K562 (cell line): ENCODE data around the gene SENP3. TPM values are rescaled to one million over a fixed set of nuclear protein-coding genes. Genes with fewer than 3 reads are reported as not detected.

Experiments used
- BCOR ChIP-seq: fragments of 450-650 bp; IDR thresholded peaks from 2 replicates; pipeline ENCODE4 v1.6.1; 2016
- FOXM1 ChIP-seq, 2 experiments: fragments of 450-650 bp in 1 of 2; sonication (generic) in 1 of 2; formaldehyde crosslinking in 1 of 2; IDR thresholded peaks; 2 replicates each; pipeline versions ENCODE4 v1.6.1 to v1.9.0; 2017 to 2022; ENCODE audit warnings: low read depth in 2 of 2, mild to moderate bottlenecking in 2 of 2, missing genetic modification reagents in 1 of 2, moderate library complexity in 1 of 2
- NKRF ChIP-seq: fragments of 450-650 bp; IDR thresholded peaks from 2 replicates; pipeline ENCODE4 v1.6.1; 2016; ENCODE audit warnings: borderline replicate concordance
- PHB2 ChIP-seq: fragments of 450-650 bp; IDR thresholded peaks from 2 replicates; pipeline ENCODE4 v1.6.1; 2017; ENCODE audit warnings: low read depth
- POLR2B ChIP-seq: fragments of 450-650 bp; IDR thresholded peaks from 2 replicates; pipeline ENCODE4 v1.6.1; 2018; ENCODE audit warnings: low read depth; ENCODE audit not compliant: partially characterized antibody
- RAD21 ChIP-seq, 2 experiments: fragments of 250-450 bp in 1 of 2; fragments of 450-650 bp in 1 of 2; sonication (Bioruptor Pico) in 1 of 2; formaldehyde crosslinking in 1 of 2; IDR thresholded peaks in 1 of 2; conservative IDR thresholded peaks in 1 of 2; 2 replicates each; pipeline versions ENCODE4 v1.4.0 to v1.8.0; 2020 to 2022; ENCODE audit warnings: mild to moderate bottlenecking in 2 of 2, moderate library complexity in 1 of 2
- RBM25 ChIP-seq: fragments of 200-400 bp; formaldehyde crosslinking; IDR thresholded peaks from 2 replicates; pipeline ENCODE4 v1.6.1; 2018; ENCODE audit warnings: low read length, low read depth, moderate library complexity; ENCODE audit not compliant: severe bottlenecking
- RUNX1 ChIP-seq: sonication (generic); IDR thresholded peaks from 2 replicates; pipeline ENCODE4 v1.6.1; 2016; ENCODE audit warnings: antibody characterized with exemption, low read depth
- SLC30A9 ChIP-seq: fragments of 250-450 bp; sonication (Bioruptor Pico); IDR thresholded peaks from 2 replicates; pipeline ENCODE4 v1.8.0; 2022; ENCODE audit warnings: mild to moderate bottlenecking, moderate library complexity
- WHSC1 ChIP-seq: IDR thresholded peaks from one replicate; pipeline ENCODE4 v1.6.1; 2012; ENCODE audit warnings: low read length, control low read depth, inconsistent platforms
- XRCC3 ChIP-seq: fragments of 450-650 bp; IDR thresholded peaks from 2 replicates; pipeline ENCODE4 v1.6.1; 2017; ENCODE audit warnings: mild to moderate bottlenecking, moderate library complexity
- ZNF197 ChIP-seq: fragments of 200-800 bp; sonication (Bioruptor generic); IDR thresholded peaks from 2 replicates; pipeline ENCODE4 v1.6.1; 2016; ENCODE audit warnings: low read depth, missing genetic modification characterization, missing compliant biosample characterization
- ZNF347 ChIP-seq: fragments of 450-650 bp; formaldehyde crosslinking; IDR thresholded peaks from 2 replicates; pipeline ENCODE4 v1.4.0; 2020; ENCODE audit warnings: low read depth, mild to moderate bottlenecking, moderate library complexity
- polyA plus RNA-seq, 8 experiments: library from polyadenylated mRNA; depleted of rRNA in 4 of 8; stranded (reverse) in 5 of 8; unstranded in 3 of 8; fragments of >200 nt; fragmentation: Nextera tagmentation in 2 of 8; fragmentation: Illumina TruSeq in 1 of 8; extraction: Ambion mirVana in 2 of 8; extraction: Trizol in 1 of 8; gene quantifications; 2 replicates each; pipeline versions ENCODE4 v1.2.1 to v1.2.3, GENCODE V29; 2011 to 2014; ENCODE audit warnings: inconsistent platforms in 1 of 8, missing spikeins in 1 of 8
- total RNA-seq, 7 experiments: library from RNA; depleted of rRNA in 6 of 7; stranded (reverse); fragments of >200 nt in 6 of 7; fragmentation: Illumina TruSeq in 2 of 7; extraction: Trizol in 2 of 7; gene quantifications; 2 replicates each; pipeline versions ENCODE4 v1.2.1 to v1.2.3, GENCODE V29; 2011 to 2021; ENCODE audit warnings: low replicate concordance in 1 of 7
- TF ChIP-seq, protein P1 (sequence below), 2 experiments: fragments of 450-650 bp; IDR thresholded peaks; 2 replicates each; pipeline ENCODE4 v1.6.1; 2016; ENCODE audit warnings: mild to moderate bottlenecking in 2 of 2, borderline replicate concordance in 1 of 2, low read depth in 1 of 2, moderate library complexity in 1 of 2

Gene SENP3
- total and polyA plus RNA-seq, 9 of the 15 experiments (the other 6 are each of a cell fraction or from before 2014, with no cell fraction given), result 0.63 to 102 (median 78.8) TPM

GRCh38 chr17:7579001-7579833, 17.5 kb downstream of the SENP3 start, which contains the start of gene CD68 (continued):
- TF ChIP-seq FOXM1 (IDR thresholded peaks at IDR 0.05; ENCODE audit: low read depth) (no peak), FOXM1 (CRISPR knock-in tag; IDR thresholded peaks at IDR 0.05; ENCODE audit: low read depth) (no peak), ZNF347 (CRISPR knock-in tag) (no peak), RBM25 (no peak), RAD21 (CRISPR knock-in tag; conservative IDR thresholded peaks at IDR 0.05 in 1 of 2, IDR thresholded peaks at IDR 0.05 in 1 of 2) (peak in 1 of 2 experiments; percentile 4; a peak in 1 of 4 replicates), BCOR (no peak), ZNF197 (0 out of 2 replicates have a peak, but pooled peaks have one; percentile 49), POLR2B (peak; percentile 91), RUNX1 (no peak; the same call in 1 of the 2 replicates), NKRF (peak; percentile 11; the same call in 1 of the 2 replicates), PHB2 (no peak), XRCC3 (no peak), SLC30A9 (CRISPR knock-in tag) (no peak), WHSC1 (no peak)
- TF ChIP-seq, protein P1, sequence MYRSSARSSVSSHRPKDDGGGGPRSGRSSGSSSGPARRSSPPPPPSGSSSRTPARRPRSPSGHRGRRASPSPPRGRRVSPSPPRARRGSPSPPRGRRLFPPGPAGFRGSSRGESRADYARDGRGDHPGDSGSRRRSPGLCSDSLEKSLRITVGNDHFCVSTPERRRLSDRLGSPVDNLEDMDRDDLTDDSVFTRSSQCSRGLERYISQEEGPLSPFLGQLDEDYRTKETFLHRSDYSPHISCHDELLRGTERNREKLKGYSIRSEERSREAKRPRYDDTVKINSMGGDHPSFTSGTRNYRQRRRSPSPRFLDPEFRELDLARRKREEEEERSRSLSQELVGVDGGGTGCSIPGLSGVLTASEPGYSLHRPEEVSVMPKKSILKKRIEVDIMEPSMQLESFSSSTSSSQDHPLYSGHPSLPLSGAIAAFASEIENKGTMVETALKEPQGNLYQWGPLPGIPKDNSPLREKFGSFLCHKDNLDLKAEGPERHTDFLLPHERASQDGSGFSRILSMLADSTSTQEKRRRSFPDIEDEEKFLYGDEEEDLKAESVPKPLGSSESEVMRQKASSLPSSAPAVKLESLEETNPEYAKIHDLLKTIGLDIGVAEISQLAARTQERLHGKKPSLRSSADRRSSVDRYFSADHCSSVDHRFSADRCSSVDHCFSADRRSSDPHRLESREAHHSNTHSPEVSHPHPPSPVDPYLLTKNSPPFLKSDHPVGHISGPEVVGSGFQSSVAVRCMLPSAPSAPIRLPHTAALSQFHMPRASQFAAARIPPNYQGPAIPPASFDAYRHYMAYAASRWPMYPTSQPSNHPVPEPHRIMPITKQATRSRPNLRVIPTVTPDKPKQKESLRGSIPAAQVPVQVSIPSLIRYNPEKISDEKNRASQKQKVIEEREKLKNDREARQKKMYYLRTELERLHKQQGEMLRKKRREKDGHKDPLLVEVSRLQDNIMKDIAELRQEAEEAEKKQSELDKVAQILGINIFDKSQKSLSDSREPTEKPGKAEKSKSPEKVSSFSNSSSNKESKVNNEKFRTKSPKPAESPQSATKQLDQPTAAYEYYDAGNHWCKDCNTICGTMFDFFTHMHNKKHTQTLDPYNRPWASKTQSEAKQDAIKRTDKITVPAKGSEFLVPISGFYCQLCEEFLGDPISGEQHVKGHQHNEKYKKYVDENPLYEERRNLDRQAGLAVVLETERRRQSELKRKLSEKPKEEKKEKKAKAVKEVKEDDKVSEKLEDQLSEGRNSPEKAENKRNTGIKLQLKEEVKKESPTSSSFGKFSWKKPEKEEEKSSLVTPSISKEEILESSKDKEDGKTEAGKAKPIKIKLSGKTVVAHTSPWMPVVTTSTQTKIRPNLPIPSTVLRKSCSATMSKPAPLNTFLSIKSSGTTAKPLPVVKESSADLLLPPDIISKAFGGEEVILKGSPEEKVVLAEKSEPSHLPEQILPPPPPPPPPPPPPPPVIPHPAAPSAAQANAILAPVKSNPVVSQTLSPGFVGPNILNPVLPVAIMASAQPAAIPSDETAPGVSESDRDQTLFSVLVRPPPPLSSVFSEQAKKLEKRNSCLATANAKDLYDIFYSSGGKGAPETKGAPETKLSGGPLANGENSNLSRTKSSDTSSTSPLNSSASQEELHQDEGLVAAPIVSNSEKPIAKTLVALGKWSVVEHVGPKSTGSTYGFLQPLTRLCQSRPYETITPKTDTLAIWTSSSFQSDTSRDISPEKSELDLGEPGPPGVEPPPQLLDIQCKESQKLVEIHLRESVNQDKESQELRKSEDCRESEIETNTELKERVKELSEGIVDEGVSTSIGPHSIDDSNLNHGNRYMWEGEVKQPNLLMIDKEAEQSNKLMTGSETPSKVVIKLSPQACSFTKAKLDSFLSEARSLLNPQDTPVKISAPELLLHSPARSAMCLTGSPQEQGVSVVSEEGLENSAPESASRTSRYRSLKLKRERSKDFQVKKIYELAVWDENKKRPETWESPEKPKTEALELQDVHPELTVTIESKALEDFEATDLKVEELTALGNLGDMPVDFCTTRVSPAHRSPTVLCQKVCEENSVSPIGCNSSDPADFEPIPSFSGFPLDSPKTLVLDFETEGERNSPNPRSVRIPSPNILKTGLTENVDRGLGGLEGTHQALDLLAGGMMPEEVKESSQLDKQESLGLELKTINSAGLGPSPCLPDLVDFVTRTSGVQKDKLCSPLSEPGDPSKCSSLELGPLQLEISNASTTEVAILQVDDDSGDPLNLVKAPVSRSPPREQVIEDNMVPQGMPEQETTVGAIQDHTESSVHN (IDR thresholded peaks at IDR 0.05; ENCODE audit: borderline replicate concordance in 1 of 2, low read depth in 1 of 2), result no peak
